AG09309 (cell line): ENCODE results near the gene MFAP2.
"Not testable (repeated sequence)": the region's sequence is repeated elsewhere in the genome, so short reads cannot be mapped to it uniquely, and the experiment has no call there.

Experiments
- DNase-seq: peaks from one replicate; pipeline ENCODE4 v3.0.0-alpha.2; 2010; ENCODE audit warnings: low read depth
- H3K4me3 ChIP-seq: 2 replicates; pipeline ENCODE4 v1.5.1; 2011; ENCODE audit warnings: mild to moderate bottlenecking, low read depth, low read length, moderate library complexity; ENCODE audit not compliant: control insufficient read depth
- TF ChIP-seq, protein P1 (sequence below): IDR thresholded peaks from 2 replicates; pipeline ENCODE4 v1.5.1; 2011; ENCODE audit warnings: mild to moderate bottlenecking, low read depth, low read length, inconsistent platforms; ENCODE audit not compliant: insufficient read depth, control insufficient read depth; ENCODE audit errors: missing control alignments

The MFAP2 gene

GRCh38 chr1:16967095-16967575 lies 13.3 kb downstream of the MFAP2 start:
- no peak for DNase-seq
- TF ChIP-seq, protein P1, sequence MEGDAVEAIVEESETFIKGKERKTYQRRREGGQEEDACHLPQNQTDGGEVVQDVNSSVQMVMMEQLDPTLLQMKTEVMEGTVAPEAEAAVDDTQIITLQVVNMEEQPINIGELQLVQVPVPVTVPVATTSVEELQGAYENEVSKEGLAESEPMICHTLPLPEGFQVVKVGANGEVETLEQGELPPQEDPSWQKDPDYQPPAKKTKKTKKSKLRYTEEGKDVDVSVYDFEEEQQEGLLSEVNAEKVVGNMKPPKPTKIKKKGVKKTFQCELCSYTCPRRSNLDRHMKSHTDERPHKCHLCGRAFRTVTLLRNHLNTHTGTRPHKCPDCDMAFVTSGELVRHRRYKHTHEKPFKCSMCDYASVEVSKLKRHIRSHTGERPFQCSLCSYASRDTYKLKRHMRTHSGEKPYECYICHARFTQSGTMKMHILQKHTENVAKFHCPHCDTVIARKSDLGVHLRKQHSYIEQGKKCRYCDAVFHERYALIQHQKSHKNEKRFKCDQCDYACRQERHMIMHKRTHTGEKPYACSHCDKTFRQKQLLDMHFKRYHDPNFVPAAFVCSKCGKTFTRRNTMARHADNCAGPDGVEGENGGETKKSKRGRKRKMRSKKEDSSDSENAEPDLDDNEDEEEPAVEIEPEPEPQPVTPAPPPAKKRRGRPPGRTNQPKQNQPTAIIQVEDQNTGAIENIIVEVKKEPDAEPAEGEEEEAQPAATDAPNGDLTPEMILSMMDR: no peak
- no peak overlapping the region for H3K4me3 ChIP-seq

GRCh38 chr1:16966282-16966681 lies 14.1 kb downstream of the MFAP2 start:
- no peak for DNase-seq
- TF ChIP-seq, protein P1: no peak
- H3K4me3 ChIP-seq: no peak overlapping the region

GRCh38 chr1:16965486-16966067 lies 14.8 kb downstream of the MFAP2 start:
- TF ChIP-seq, protein P1: no peak
- DNase-seq: no peak
- no peak overlapping the region for H3K4me3 ChIP-seq

DNA sequence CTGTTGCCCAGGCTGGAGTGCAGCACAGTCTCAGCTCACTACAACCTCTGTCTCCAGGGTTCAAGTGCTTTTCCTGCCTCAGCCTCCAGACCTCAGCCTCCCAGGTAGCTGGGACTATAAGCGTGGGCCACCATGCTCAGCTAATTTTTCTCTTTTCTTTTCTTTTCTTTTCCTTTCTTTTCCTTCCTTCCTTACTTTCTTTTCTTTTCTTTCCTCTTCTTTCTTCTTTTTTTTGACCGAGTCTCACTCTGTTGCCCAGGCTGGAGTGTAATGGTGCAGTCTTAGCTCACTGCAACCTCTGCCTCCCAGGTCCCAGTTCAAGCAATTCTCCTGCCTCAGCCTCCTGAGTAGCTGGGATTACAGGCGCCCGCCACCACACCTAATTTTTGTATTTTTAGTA lies 16.3 kb downstream of the MFAP2 start:
- not testable (repeated sequence) for DNase-seq, H3K4me3 ChIP-seq

DNA sequence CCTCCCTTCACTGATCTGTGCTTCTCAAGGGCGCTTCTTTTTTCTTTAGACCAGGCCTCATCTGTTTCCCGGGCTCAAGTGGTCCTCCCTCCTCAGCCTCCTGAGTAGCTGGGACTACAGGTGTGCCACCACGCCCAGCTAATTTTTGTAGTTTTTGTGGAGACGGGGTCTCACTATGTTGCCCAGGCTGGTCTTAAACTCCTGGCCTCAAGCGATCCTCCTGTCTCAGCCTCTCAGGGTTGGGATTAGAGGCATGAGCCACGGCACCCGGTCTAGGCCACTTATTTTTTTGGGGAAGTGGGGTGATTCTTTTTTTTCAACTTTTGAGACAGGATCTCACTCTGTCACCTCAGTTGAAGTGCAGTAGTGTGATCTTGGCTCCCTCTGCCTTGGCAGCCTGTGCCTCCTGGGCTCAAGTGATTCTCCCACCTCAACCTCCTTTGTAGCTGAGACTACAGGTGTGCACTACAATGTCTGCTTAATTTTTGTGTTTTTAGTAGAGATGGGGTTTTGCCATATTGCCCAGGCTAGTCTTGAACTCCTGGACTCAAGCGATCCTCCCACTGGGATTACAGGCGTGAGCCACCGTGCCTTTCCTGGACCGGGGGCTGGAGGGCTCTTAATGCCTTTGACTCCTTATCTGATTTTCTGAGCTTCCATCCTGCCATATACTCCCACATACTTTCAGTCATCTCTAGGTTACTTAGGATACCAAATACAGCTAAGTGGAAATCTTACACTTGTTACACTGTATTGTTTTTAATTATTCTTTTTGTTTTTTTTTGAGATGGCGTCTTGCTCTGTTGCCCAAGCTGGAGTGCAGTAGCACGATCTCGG lies 18.9 kb downstream of the MFAP2 start:
- peak overlapping the region; percentile 36 for H3K4me3 ChIP-seq
- no peak for DNase-seq
- TF ChIP-seq, protein P1: no peak

GRCh38 chr1:16960560-16961296 lies 19.7 kb downstream of the MFAP2 start:
- TF ChIP-seq, protein P1: peak; percentile 77
- peak overlapping the region; percentile 36 for H3K4me3 ChIP-seq
- no peak for DNase-seq
